Nasal cavity respiratory epithelium epithelial cell of viscerocranial mucosa (primary cell): Measurements from ENCODE around the gene ADIPOQ. TPM values are rescaled to one million over a fixed set of nuclear protein-coding genes. Genes with fewer than 3 reads are reported as not detected.

ENCODE experiments used
- total RNA-seq: library from RNA; depleted of rRNA; stranded (reverse); fragments of >200 nt; gene quantifications from 2 replicates; pipeline ENCODE4 v1.2.3, GENCODE V29; 2014

The ADIPOQ gene
- not detected in 2 replicates for total RNA-seq

GRCh38 chr3:186842426-186843038 lies at the start of gene ADIPOQ:
ADIPOQ (plus strand) TSS chr3:186842710; CDS start chr3:186853059, 10,349 bp downstream.

GRCh38 chr3:186806089-186807055 lies 36.1 kb upstream of the ADIPOQ start, which contains the start of gene RFC4:
RFC4 (minus strand) TSS chr3:186806482; CDS start chr3:186804713, 1,769 bp downstream.

Other genes starting within 250 kb of the ADIPOQ start
- not detected in 2 replicates for gene AHSG, start 229.7 kb upstream of the ADIPOQ start, total RNA-seq
- gene FETUB, start 202.3 kb upstream of the ADIPOQ start, total RNA-seq, result not detected in 2 replicates
- not detected in 2 replicates for gene HRG, start 176.7 kb upstream of the ADIPOQ start, total RNA-seq
- not detected in 2 replicates for gene KNG1, start 125.4 kb upstream of the ADIPOQ start, total RNA-seq
- 624 TPM in 2 replicates for gene EIF4A2, start 59.1 kb upstream of the ADIPOQ start, total RNA-seq
- 17.1 and 23.9 TPM in 2 replicates for gene RFC4, start 36.2 kb upstream of the ADIPOQ start, total RNA-seq
- gene ST6GAL1, start 87.8 kb downstream of the ADIPOQ start, total RNA-seq, result 8.9 and 35.4 TPM in 2 replicates